Fibroblast of the aortic adventitia (primary cell): ENCODE results near the gene ROCK1. TPM values are rescaled to one million over a fixed set of nuclear protein-coding genes. Genes with fewer than 3 reads are reported as not detected.

Experiments used
- DNase-seq: peaks from one replicate; pipeline ENCODE4 v3.0.0-alpha.2; 2010; ENCODE audit warnings: low read depth
- H3K4me3 ChIP-seq: 2 replicates; pipeline ENCODE4 v1.5.1; 2011; ENCODE audit warnings: low read depth, mild to moderate bottlenecking, control low read depth, low read length, moderate library complexity
- CTCF ChIP-seq: IDR thresholded peaks from 2 replicates; pipeline ENCODE4 v1.5.1; 2011; ENCODE audit warnings: mild to moderate bottlenecking, low read length, control low read depth, inconsistent platforms; ENCODE audit not compliant: insufficient read depth
- total RNA-seq: library from RNA; depleted of rRNA; stranded (reverse); fragments of >200 nt; gene quantifications from 2 replicates; pipeline ENCODE4 v1.2.3, GENCODE V29; 2012; ENCODE audit warnings: low replicate concordance

Gene ROCK1
- total RNA-seq, 1 donor = 56.4 TPM

- TF ChIP-seq CTCF = no peak
- H3K4me3 ChIP-seq = peak overlapping the region; percentile 34
- peak; percentile 93 for DNase-seq
Observed at GRCh38 chr18:21117409-21118131, 6.0 kb upstream of the ROCK1 start.

GRCh38 chr18:21115519-21116411 is 4.2 kb upstream of the ROCK1 start:
- H3K4me3 ChIP-seq = no peak overlapping the region
- DNase-seq = peak; percentile 73
- peak; percentile 12 for TF ChIP-seq CTCF

- DNase-seq = peak; percentile 31
- no peak for TF ChIP-seq CTCF
- H3K4me3 ChIP-seq = peak overlapping the region; percentile 84
Observed at GRCh38 chr18:21112543-21113105, 1.0 kb upstream of the ROCK1 start.

GRCh38 chr18:21112140-21112473 is 494 bp upstream of the ROCK1 start:
- peak overlapping the region; percentile 84 for H3K4me3 ChIP-seq
- DNase-seq = no peak
- TF ChIP-seq CTCF = no peak

GRCh38 chr18:21110713-21111345 is 784 bp downstream of the ROCK1 start:
- H3K4me3 ChIP-seq = peak overlapping the region; percentile 95
- peak; percentile 49 for DNase-seq
- TF ChIP-seq CTCF = no peak

GRCh38 chr18:21109936-21110712 is 1.5 kb downstream of the ROCK1 start:
- peak overlapping the region; percentile 95 for H3K4me3 ChIP-seq
- TF ChIP-seq CTCF = no peak
- no peak for DNase-seq
